H1 (cell line): ENCODE results near the gene ASF1B. TPM values are rescaled to one million over a fixed set of nuclear protein-coding genes. Genes with fewer than 3 reads are reported as not detected.

Source experiments
- CTCF ChIA-PET: fragments of 300-600 bp; sonication (Branson Sonifier 250); formaldehyde crosslinking; loops from one replicate; lab custom pipeline; 2021; ENCODE audit not compliant: partially characterized antibody; lab: Charles Lee
- POLR2A ChIA-PET: fragments of 300-600 bp; sonication (Branson Sonifier 250); formaldehyde crosslinking; loops from one replicate; lab custom pipeline; 2021; ENCODE audit warnings: inconsistent platforms; ENCODE audit not compliant: partially characterized antibody; lab: Charles Lee
- DNase-seq, 2 experiments: peaks; one replicate each; pipeline versions ENCODE4 v3.0.0 to v3.0.0-alpha.2; 2010 to 2022; ENCODE audit warnings: low spot score in 2 of 2, low read depth in 1 of 2, mixed read lengths in 1 of 2
- FAIRE-seq: peaks from 2 replicates; lab custom pipeline; 2011; peaks lifted over from hg19 to GRCh38; lab: Jason Lieb, UNC
- H2AFZ ChIP-seq: 2 replicates; pipeline ENCODE4 v1.8.1; 2012; ENCODE audit warnings: low read length, inconsistent platforms
- H2AK5ac ChIP-seq: 2 replicates; pipeline ENCODE4 v1.6.1; 2013; ENCODE audit warnings: low read depth, low read length
- H2BK120ac ChIP-seq: replicated peaks from 2 replicates; pipeline ENCODE3; 2013; ENCODE audit warnings: low read depth, low read length, inconsistent platforms
- H2BK12ac ChIP-seq: 2 replicates; pipeline ENCODE4 v1.6.1; 2013; ENCODE audit warnings: low read depth, low read length
- H2BK15ac ChIP-seq: 2 replicates; pipeline ENCODE4 v1.6.1; 2013; ENCODE audit warnings: low read length
- H2BK20ac ChIP-seq: 2 replicates; pipeline ENCODE4 v1.6.1; 2013; ENCODE audit warnings: low read length
- H2BK5ac ChIP-seq: 2 replicates; pipeline ENCODE4 v1.6.1; 2013; ENCODE audit warnings: low read depth, low read length
- H3K14ac ChIP-seq: 2 replicates; pipeline ENCODE4 v1.6.1; 2013; ENCODE audit warnings: inconsistent platforms; ENCODE audit not compliant: insufficient read length
- H3K18ac ChIP-seq: 2 replicates; pipeline ENCODE4 v1.6.1; 2013; ENCODE audit warnings: low read length; ENCODE audit errors: extremely low read depth
- H3K23ac ChIP-seq: 2 replicates; pipeline ENCODE4 v1.6.1; 2013; ENCODE audit warnings: inconsistent platforms; ENCODE audit not compliant: insufficient read length
- H3K23me2 ChIP-seq: 2 replicates; pipeline ENCODE4 v1.6.1; 2013; ENCODE audit warnings: low read depth, low read length
- H3K27ac ChIP-seq: 2 replicates; pipeline ENCODE4 v1.6.1; 2011; ENCODE audit warnings: low read depth, low read length, inconsistent platforms
- H3K27me3 ChIP-seq, 4 experiments: replicated peaks in 1 of 4; 1 replicate in 1 of 4; 2 replicates in 3 of 4; pipeline versions ENCODE4 v1.6.1 to v1.8.1; 2011 to 2013; ENCODE audit warnings: low read length in 3 of 4, mild to moderate bottlenecking in 3 of 4, inconsistent platforms in 2 of 4, mixed read lengths in 2 of 4, moderate library complexity in 1 of 4; ENCODE audit not compliant: control insufficient read depth in 3 of 4, insufficient read depth in 3 of 4; ENCODE audit errors: extremely low read depth in 1 of 4
- H3K36me3 ChIP-seq, 4 experiments: 2 replicates each; pipeline versions ENCODE4 v1.6.1 to v1.8.1; 2011 to 2013; ENCODE audit warnings: mild to moderate bottlenecking in 4 of 4, low read length in 3 of 4, moderate library complexity in 2 of 4, control low read depth in 1 of 4, inconsistent platforms in 1 of 4; ENCODE audit not compliant: insufficient read depth in 4 of 4, control insufficient read depth in 2 of 4
- H3K4ac ChIP-seq: replicated peaks from 2 replicates; pipeline ENCODE3; 2013; ENCODE audit warnings: low read length, low read depth, mixed read lengths, inconsistent platforms; ENCODE audit not compliant: insufficient read length
- H3K4me1 ChIP-seq, 4 experiments: replicated peaks in 1 of 4; 1 replicate in 1 of 4; 2 replicates in 3 of 4; pipeline versions ENCODE4 v1.6.1 to v1.8.1; 2011 to 2013; ENCODE audit warnings: low read length in 3 of 4, inconsistent platforms in 2 of 4, mixed read lengths in 1 of 4; ENCODE audit not compliant: insufficient read depth in 4 of 4, control insufficient read depth in 3 of 4
- H3K4me2 ChIP-seq, 2 experiments: 2 replicates each; pipeline versions ENCODE4 v1.6.1 to v1.8.1; 2011 to 2013; ENCODE audit warnings: low read depth in 2 of 2, low read length in 2 of 2, control low read depth in 1 of 2, inconsistent platforms in 1 of 2, mild to moderate bottlenecking in 1 of 2; ENCODE audit not compliant: insufficient read depth in 1 of 2
- H3K4me3 ChIP-seq, 4 experiments: fragments of 200-600, 300-600 bp in 1 of 4; sonication (generic), shearing (Covaris generic), sonication (Bioruptor Twin) in 1 of 4; 2 replicates each; pipeline versions ENCODE4 v1.5.1 to v1.8.1; 2011 to 2016; ENCODE audit warnings: low read length in 4 of 4, low read depth in 3 of 4, control low read depth in 2 of 4, inconsistent platforms in 2 of 4, mild to moderate bottlenecking in 2 of 4, mixed read lengths in 1 of 4, moderate library complexity in 1 of 4; ENCODE audit not compliant: insufficient read depth in 2 of 4; ENCODE audit errors: extremely low read depth in 1 of 4
- H3K56ac ChIP-seq: replicated peaks from 2 replicates; pipeline ENCODE3; 2013; ENCODE audit warnings: low read depth, mild to moderate bottlenecking, mixed read lengths, low read length, inconsistent platforms; ENCODE audit not compliant: insufficient read length
- H3K79me1 ChIP-seq: 2 replicates; pipeline ENCODE4 v1.6.1; 2013; ENCODE audit warnings: low read depth, low read length, control low read depth
- H3K79me2 ChIP-seq, 2 experiments: 2 replicates each; pipeline versions ENCODE4 v1.6.1 to v1.8.1; 2012 to 2013; ENCODE audit warnings: low read length in 2 of 2, mild to moderate bottlenecking in 2 of 2, inconsistent platforms in 1 of 2; ENCODE audit not compliant: insufficient read depth in 2 of 2, control insufficient read depth in 1 of 2
- H3K9ac ChIP-seq, 4 experiments: replicated peaks in 1 of 4; 1 replicate in 1 of 4; 2 replicates in 3 of 4; pipeline versions ENCODE4 v1.6.1 to v1.8.1; 2011 to 2013; ENCODE audit warnings: low read depth in 3 of 4, low read length in 3 of 4, control low read depth in 2 of 4, mild to moderate bottlenecking in 2 of 4, moderate library complexity in 2 of 4, inconsistent platforms in 1 of 4; ENCODE audit errors: extremely low read depth in 1 of 4
- H3K9me3 ChIP-seq, 2 experiments: 2 replicates each; pipeline versions ENCODE4 v1.6.1 to v1.8.1; 2012 to 2013; ENCODE audit warnings: mild to moderate bottlenecking in 2 of 2, moderate library complexity in 2 of 2, control low read depth in 1 of 2, inconsistent platforms in 1 of 2, low read depth in 1 of 2, low read length in 1 of 2, mixed read lengths in 1 of 2; ENCODE audit not compliant: insufficient read depth in 2 of 2
- H4K20me1 ChIP-seq, 2 experiments: replicated peaks in 1 of 2; 2 replicates each; pipeline versions ENCODE3 to v1.8.1; 2011 to 2013; ENCODE audit warnings: inconsistent platforms in 2 of 2, low read length in 2 of 2, mild to moderate bottlenecking in 1 of 2; ENCODE audit not compliant: insufficient read depth in 2 of 2, control insufficient read depth in 1 of 2
- H4K5ac ChIP-seq: 2 replicates; pipeline ENCODE4 v1.6.1; 2013; ENCODE audit warnings: low read length, low read depth, mixed read lengths, inconsistent platforms; ENCODE audit not compliant: insufficient read length
- H4K8ac ChIP-seq: 2 replicates; pipeline ENCODE4 v1.8.0; 2013; ENCODE audit warnings: mild to moderate bottlenecking, moderate library complexity, low read length, inconsistent platforms; ENCODE audit not compliant: insufficient read depth; ENCODE audit errors: extremely low read depth
- H4K91ac ChIP-seq: replicated peaks from 2 replicates; pipeline ENCODE3; 2013; ENCODE audit warnings: low read length, mixed read lengths, inconsistent platforms; ENCODE audit not compliant: insufficient read length
- JUND ChIP-seq: IDR thresholded peaks from 2 replicates; pipeline ENCODE4 v1.6.1; 2011; ENCODE audit warnings: mild to moderate bottlenecking, improper control_type of control experiment, low read length
- SRF ChIP-seq: IDR thresholded peaks from 2 replicates; pipeline ENCODE4 v1.6.1; 2011; ENCODE audit warnings: mild to moderate bottlenecking, low read depth, low read length, moderate library complexity
- WGBS, 2 experiments: shearing (Covaris generic) in 1 of 2; methylation state at CpG; one replicate each; pipeline versions ENCODE4 v1.1.6 to v1.1.7; 2013 to 2015; ENCODE audit warnings: low lambda C conversion rate in 2 of 2, mixed read lengths in 2 of 2, inconsistent platforms in 1 of 2, low coverage in 1 of 2, missing lambda C conversion rate in 1 of 2; ENCODE audit not compliant: insufficient replicate concordance in 2 of 2, insufficient coverage in 1 of 2, insufficient read length in 1 of 2; ENCODE audit errors: extremely low coverage in 1 of 2, missing lambda C conversion rate in 1 of 2; 5-methylcytosine and 5-hydroxymethylcytosine counted together
- polyA plus RNA-seq, 7 experiments: library from polyadenylated mRNA; depleted of rRNA in 3 of 7; stranded (reverse) in 5 of 7; unstranded in 2 of 7; fragments of >200 nt in 5 of 7; fragments of 200-250 nt in 2 of 7; gene quantifications; 1 replicate in 5 of 7; 2 replicates in 1 of 7; 4 replicates in 1 of 7; pipeline versions ENCODE4 v1.2.1 to v1.2.3, GENCODE V29; 2011 to 2013; ENCODE audit warnings: missing spikeins in 2 of 7, mixed read lengths in 2 of 7
- total RNA-seq: library from RNA; stranded (reverse); fragmentation: NEBNext Ultra II Directional; extraction: Animal tissue kit (Norgen Biotek cat#: 25700); gene quantifications from 2 replicates; pipeline ENCODE4 v1.2.1, GENCODE V29; 2021
- TF ChIP-seq, protein P1 (sequence below): IDR thresholded peaks from 2 replicates; pipeline ENCODE4 v1.6.1; 2012; ENCODE audit warnings: low read length, inconsistent platforms

Gene ASF1B
- total and polyA plus RNA-seq, 2 of the 8 experiments (the other 6 are each of a cell fraction or from before 2014, with no cell fraction given), result 32.6 to 59.2 TPM

DNA sequence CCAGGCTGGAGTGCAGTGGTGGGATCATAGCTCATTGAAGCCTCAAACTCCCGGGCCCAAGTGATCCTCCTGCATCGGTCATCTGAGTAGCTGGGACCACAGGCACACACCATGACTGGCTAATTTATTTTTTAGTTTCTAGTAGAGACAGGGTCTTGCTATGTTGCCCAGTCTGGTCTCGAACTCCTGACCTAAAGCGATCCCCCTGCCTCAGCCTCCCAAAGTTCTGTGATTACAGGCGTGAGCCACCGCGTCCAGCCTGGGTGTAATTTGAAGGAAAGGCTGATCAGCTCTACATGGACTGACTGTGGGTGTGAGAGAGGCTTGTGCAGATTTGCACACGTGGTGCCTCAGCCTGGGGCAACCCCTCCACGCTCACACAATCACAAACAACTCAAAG, 38.5 kb upstream of the ASF1B start:
- POLR2A ChIA-PET, result no interaction called here
- WGBS, 2 experiments, result 89% methylated on average over 9 of the region's 9 CpGs; no CpG with 5 or more reads in 1 of the 2 experiments
- TF ChIP-seq, protein P1, sequence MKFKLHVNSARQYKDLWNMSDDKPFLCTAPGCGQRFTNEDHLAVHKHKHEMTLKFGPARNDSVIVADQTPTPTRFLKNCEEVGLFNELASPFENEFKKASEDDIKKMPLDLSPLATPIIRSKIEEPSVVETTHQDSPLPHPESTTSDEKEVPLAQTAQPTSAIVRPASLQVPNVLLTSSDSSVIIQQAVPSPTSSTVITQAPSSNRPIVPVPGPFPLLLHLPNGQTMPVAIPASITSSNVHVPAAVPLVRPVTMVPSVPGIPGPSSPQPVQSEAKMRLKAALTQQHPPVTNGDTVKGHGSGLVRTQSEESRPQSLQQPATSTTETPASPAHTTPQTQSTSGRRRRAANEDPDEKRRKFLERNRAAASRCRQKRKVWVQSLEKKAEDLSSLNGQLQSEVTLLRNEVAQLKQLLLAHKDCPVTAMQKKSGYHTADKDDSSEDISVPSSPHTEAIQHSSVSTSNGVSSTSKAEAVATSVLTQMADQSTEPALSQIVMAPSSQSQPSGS, result no peak
- TF ChIP-seq JUND, result no peak
- TF ChIP-seq SRF, result no peak

More for the DNA sequence above, 38.5 kb upstream of the ASF1B start:
- H2BK20ac ChIP-seq, result no peak overlapping the region
- H4K8ac ChIP-seq, result no peak overlapping the region
- H3K23ac ChIP-seq, result no peak overlapping the region
- H3K9ac ChIP-seq, result no peak overlapping the region
- H3K4ac ChIP-seq, result no peak overlapping the region
- H2AK5ac ChIP-seq, result no peak overlapping the region
- H3K9me3 ChIP-seq, result no peaks in the 10 kb centered on the region
- H3K14ac ChIP-seq, result no peak overlapping the region
- H3K4me1 ChIP-seq, result no peaks in the 10 kb centered on the region
- no peak overlapping the region for H3K27ac ChIP-seq
- DNase-seq (no peak), FAIRE-seq (no peak)
- CTCF ChIA-PET, result interaction anchor here (0.8 to 1.1 kb wide), 2 partner anchors 9 to 21 kb away, joined by 4 read pairs; no protein-coding TSS in a partner anchor
- H3K79me1 ChIP-seq, result peaks cover 2% of the 10 kb centered on the region; the same call in 1 of the 2 replicates
- no peak overlapping the region for H3K4me2 ChIP-seq
- H3K27me3 ChIP-seq, result no peaks in the 10 kb centered on the region
- H2BK15ac ChIP-seq, result no peak overlapping the region
- no peak overlapping the region for H4K91ac ChIP-seq
- no peak overlapping the region for H2BK5ac ChIP-seq
- H4K20me1 ChIP-seq, result peaks cover 2 to 23% of the 10 kb centered on the region in 2 experiments
- H3K18ac ChIP-seq, result no peak overlapping the region
- no peak overlapping the region for H3K4me3 ChIP-seq
- peaks cover 8% of the 10 kb centered on the region; the same call in 1 of the 2 replicates for H3K23me2 ChIP-seq
- H3K36me3 ChIP-seq, result peaks cover 17 to 79% (median 52%) of the 10 kb centered on the region in 4 experiments; a peak in 7 of 8 replicates
- no peaks in the 10 kb centered on the region for H3K79me2 ChIP-seq
- H2BK12ac ChIP-seq, result no peak overlapping the region
- no peak overlapping the region for H2AFZ ChIP-seq
- no peak overlapping the region for H2BK120ac ChIP-seq
- no peak overlapping the region for H3K56ac ChIP-seq
- H4K5ac ChIP-seq, result no peak overlapping the region
